T follicular helper cell (primary cell): ENCODE results near the gene ZNF598.
"Not testable (repeated sequence)": the region's sequence is repeated elsewhere in the genome, so short reads cannot be mapped to it uniquely, and the experiment has no call there.

Experiments used
- DNase-seq: peaks from one replicate; pipeline ENCODE4 v3.0.0-alpha.2; 2020; ENCODE audit warnings: low read depth

ZNF598 gene

DNA sequence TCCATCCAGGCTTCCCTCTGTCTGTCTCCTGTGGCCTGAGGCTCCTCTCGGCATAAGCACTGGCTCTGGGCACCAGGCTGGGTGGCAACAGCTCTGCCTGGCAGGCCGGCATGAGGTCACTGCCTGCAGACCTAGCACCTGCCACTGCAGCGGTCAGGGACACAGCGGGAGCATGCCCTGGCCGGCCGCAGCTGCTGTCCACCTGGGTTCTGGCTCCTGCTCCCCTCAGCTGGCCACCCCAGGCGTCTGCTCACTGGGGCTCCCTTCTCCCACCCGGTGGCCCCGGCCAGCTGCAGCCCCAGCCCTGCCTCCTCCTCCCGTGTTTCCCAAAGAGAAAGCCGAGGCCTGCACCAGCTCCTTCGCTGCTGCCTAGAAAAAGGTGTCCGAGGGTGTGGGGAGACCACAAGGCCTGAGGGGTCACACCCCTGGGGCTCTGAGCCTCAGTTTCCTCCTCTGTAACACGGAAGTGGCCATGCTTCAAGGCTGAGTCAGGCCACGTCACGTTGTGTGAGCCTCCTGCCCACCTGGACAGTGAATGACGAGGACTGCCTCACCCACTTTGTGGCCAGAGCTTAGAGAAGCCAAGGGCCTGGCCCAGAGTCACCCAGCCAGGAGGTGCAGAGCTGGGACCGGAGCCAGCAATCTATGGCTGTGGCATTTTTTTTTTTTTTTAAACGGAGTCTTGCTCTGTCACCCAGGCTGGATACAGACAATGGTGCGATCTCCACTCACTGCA lies 31.3 kb upstream of the ZNF598 start:
- no peak for DNase-seq

DNA sequence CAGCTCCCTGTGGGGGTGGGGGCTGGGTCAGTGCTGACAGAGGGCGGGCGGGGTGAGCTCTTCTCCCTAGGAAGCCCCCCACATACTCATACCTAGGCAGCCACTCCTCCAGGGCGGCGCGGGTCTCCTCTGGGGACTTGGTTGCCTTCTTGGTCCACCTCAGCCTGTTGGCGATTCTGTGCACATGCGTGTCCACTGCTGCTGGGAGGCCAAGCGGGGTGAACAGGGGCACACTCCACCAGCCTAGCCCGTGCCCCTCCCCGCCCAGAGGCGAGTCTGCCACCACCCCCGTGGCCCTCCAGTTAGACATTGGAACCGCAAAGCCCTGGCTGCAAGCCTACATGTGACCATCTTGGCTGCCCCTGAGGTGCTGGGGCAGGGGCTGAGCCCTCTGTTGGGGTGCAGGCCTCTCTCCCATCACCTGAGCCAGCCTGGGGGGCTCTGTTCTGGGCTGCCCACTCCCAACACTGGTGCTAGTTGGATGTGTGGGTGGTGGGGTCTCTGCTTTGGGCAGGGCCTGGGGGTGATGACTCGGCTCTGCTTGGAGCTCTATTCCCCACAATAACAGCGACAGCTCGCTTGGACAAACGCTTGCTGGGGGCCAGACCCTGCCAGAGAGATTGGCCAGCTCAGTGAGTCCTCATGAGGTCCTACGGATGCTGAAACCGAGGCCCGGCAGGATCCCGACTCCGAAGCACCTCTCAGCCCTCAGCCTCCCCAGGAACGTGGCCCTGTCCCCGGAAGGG lies 30.6 kb upstream of the ZNF598 start:
- no peak for DNase-seq

DNA sequence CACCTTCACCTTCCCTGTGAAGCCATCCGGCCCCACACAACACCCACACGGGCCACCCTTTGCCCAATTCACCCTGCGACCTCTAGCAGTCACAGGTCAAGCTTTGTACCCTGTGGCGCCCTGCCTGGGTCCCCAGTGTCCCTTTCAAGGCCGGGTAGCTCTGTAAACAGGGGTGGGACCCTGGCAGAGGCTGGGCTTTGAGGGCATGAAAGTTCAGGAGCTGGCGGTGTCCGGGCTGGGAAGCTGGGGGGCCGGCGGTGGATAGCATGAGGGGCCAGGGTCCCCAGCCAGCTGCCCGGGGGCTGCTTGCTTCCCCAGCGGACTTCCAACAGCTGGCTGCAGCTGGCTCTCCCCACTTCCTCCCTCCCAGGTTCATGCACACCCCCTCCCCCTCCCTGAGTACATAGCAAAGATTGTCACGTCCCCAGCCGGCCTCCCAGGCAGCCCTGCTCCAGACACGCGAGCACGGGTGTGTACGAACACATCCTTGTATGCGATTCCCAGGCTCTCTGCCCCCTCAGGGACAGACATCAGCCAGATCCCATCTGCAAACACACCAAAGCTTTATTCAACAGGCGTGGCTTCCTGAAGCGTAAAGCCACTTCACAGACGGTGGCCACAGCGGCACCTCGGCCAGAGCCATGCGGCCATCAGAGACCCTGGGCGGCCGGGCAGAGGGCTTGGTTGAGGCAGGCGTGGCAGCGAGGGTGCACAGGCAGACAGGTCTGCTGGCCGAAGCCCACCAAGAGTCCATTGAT lies 29.8 kb upstream of the ZNF598 start:
- DNase-seq, result no peak

DNA sequence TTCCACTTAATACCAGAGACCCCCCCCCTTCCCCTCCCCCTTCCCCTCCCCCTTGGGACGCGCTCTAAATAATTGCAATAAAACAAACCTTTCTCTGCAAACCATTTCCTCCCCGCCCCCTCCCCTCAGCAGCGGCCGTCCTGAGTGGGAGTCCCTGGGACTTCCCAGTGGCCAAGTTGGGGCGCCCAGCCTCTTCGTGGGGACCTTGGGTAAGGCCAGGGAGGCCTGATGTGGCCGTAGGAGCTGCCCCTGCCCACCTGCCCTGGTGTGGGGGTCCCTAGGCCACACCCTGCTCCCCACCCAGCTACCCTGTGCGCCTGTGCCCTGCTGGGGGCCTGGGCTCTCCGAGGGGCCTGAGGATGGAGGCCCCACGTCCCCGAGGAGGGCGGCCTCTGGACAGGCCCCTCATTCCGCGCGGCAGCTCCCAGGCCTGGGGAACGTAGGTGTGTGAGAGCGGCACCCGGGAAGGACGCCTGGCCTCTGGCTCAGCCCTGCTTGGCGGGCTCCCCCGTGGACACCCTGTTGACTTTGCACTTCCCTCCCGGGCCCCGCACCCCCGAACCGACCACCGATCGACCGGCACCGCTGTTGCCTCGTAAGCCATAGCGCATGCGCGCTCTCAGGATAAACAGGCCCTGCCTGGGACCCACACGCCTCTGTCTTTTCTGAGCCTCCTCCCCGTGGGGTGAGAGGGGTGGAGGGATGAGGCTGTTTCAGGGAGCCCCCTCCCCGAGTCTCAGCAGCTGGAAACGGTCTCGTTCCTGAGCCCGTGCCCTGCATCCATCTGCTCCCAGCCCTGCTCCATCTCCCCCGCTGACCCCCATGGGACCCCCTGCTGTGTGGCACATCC lies 29.0 kb upstream of the ZNF598 start:
- no peak for DNase-seq

DNA sequence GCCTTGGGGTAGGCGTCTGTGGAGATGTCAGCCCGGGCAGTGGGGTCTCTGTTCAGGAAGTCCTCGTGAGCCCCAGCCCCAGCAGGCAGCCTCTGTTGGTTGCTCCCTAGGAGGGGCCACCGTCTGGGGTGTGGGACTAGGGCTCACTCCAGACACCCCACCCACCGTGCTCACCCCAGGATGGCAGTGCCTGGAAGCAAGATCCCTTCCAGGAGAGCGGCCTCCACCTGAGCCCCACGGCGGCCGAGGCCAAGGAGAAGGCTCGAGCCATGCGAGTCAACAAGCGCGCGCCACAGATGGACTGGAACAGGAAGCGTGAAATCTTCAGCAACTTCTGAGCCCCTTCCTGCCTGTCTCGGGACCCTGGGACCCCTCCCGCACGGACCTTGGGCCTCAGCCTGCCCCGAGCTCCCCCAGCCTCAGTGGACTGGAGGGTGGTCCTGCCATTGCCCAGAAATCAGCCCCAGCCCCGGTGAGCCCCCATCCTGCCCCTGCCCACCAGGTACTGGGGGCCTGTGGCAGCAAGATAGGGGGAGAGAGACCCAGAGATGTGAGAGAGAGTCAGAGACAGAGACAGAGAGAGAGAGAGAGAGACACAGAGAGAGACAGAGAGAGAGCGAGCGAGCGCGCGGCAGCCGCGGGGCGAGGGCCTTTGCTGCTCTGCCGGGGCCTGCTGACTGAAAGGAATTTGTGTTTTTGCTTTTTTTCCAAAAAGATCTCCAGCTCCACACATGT lies 28.2 kb upstream of the ZNF598 start:
- DNase-seq, result no peak

DNA sequence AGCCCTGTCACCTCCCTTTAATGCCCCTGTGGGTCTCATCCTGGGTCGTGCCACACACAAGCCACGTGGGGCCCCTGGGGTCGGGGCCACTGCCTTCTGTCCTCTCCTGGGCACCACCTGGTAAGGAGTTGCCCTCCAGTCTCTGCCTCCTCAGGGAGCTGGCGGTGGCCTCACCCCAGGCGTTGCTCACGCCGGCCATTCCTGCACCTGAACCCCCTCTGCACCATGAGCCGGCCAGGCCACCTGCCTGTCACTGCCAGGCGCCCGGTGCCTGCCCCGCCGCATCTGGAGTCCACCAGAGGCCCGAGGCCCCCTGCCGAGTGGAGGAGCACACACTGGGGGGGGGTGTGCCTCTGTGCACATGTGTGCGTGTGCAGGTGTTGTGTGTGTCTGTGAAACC lies 27.5 kb upstream of the ZNF598 start:
- DNase-seq, result no peak

DNA sequence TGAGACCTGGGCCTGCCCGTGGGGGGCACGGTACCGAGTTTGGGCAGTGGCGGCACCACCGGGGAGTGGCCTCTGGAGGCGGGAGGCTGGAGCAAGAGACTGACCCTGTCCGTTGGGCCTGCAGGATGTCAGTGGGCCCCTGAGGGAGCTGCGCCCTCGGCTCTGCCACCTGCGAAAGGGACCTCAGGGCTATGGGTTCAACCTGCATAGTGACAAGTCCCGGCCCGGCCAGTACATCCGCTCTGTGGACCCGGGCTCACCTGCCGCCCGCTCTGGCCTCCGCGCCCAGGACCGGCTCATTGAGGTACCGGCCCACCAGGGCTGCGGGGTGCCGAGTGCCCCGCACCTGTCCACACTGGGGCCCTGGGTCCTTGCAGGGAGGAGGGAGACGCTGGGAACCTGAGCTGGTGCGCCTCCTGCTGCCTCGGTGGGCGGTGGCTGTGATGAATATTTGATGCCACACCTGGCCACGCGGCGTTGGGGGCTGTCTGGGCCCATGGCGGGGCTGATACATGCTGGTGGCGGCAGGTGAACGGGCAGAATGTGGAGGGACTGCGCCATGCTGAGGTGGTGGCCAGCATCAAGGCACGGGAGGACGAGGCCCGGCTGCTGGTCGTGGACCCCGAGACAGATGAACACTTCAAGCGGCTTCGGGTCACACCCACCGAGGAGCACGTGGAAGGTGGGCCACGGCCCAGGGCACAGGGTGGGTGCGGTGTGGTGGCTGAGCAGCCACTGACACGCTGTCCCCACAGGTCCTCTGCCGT lies 26.8 kb upstream of the ZNF598 start:
- no peak for DNase-seq

DNA sequence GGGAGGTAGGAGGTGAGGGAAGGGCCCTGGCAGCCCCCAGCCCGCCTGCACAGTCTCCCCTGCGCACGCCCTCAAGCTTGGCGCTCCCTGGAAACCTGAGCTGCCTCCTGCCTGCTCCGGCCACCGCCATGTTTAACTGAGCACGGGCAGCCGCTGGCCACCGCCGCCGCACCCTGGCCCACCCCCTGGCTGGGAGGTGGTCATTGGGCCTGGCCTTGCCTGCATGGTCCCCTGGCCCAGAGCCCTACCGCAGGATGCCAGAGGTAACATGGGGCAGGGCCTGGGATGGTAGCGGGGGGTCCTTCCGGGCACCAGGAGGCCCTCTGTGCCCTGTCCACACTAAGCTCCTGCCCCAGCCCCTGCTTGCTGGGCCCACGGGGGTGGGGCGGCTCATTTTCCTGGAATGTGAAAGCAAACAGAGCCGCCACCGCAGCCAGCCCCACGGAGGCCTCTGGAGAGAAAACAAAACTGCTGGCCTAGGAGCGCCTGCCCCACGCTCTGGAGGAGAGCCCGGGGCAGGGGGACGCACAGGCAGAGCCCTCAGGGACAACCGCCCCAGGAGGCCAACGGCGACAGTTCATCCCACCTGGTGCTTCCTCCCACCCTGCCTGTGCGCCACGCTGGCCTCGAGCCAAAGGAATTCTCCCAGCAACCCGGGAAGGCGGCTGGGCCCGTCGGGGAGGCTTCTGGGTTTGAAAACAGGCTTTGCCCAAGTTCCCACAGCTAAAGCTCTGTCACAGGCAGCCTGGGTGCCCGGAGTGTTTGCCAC lies 26.0 kb upstream of the ZNF598 start:
- no peak for DNase-seq

DNA sequence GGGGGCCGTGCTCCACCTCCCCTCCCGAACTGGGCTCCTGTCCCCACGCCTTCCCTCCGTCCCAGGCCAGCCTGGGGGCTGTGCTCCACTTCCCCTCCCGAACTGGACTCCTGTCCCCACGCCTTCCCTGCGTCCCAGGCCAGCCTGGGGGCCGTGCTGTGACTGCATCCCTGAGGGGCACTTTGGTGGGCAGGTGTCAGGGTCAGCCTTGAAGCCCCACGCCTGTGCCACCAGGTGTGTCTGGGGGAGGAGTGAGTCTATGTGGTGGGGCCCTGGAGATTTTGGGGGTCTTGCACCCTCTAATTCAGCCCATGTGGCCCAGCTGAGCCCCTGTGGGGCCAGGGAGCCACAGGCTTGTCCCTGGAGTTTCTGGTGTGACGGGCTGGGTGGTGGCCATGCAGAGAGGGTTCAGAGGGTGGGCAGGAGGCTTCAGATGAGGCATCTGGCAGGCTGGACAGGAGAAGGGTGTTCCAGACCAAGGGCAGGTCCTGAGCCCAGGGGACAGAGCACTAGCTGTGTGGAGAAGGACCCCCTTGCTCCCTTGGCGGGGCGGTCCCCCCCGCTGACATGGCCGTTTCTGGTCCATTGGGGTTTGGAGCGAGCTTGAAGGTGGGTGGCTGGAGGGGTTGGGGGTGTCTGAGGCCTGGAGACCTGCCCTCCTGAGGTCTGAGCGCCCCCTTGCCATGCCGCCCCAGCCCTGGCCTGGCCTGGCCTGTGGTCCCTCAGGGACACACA lies 25.2 kb upstream of the ZNF598 start:
- no peak for DNase-seq

DNA sequence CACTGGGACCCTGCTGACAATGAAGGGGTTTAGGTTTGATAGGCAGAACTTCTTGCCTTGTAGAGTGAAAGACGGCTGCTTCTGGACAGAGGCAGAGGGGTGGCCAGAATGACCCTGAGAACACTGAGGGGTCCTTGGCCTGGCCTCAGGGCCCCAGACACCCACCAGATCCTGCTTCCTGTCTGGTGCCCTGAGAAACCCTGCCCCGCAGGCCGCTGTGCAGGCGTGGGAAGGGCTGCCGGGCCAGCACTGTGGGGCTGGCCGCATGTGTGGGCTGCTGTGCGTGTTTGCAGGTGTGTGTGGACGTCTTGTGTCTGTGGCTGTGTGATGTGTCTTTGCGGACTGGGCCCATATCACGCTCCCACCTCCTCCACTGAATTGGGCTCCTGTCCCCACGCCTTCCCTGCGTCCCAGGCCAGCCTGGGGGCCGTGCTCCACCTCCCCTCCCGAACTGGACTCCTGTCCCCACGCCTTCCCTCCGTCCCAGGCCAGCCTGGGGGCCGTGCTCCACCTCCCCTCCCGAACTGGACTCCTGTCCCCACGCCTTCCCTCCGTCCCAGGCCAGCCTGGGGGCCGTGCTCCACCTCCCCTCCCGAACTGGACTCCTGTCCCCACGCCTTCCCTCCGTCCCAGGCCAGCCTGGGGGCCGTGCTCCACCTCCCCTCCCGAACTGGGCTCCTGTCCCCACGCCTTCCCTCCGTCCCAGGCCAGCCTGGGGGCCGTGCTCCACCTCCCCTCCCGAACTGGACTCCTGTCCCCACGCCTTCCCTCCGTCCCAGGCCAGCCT lies 24.5 kb upstream of the ZNF598 start:
- DNase-seq, result not testable (repeated sequence)

DNA sequence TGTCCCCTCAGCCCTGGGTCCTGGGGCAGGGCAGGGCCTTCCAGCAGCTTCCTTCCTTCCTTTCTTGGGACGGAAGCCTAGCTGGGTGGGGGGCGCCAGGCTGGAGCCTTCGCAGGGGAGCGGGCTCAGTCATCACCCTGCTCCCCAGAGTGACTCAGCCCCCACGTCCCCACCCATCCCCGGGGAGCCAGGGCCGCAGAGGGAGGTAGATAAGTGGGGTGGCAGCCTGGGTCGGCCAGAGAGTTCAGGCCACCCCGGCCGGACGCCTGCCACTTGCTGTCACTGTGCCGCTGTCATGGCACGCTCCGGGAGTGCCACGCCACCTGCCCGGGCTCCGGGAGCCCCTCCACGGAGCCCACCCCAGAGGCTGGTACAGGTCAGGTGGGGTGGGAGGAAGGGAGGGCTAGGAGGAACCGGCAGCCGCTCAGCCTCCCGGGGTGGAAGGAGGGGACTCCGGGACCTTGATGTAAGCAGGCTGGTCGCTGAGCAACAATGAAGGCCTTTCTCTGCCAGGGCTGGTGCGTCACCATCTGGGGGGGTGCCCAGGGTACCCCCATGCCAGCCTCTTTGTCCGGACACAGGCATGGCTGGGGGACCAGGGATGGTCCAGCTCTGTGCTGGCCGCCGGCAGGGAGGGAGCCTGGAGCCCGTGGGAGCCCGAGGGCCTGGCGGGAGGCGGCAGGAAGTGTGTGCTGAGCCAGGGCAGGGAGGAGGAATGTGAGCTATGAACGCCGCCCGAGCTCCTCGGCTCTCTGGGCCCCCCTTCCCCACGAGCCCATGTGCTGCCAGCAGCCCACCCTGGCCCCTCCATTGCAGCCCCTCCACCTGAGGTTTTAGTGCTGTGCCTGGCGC lies 23.7 kb upstream of the ZNF598 start:
- no peak for DNase-seq

DNA sequence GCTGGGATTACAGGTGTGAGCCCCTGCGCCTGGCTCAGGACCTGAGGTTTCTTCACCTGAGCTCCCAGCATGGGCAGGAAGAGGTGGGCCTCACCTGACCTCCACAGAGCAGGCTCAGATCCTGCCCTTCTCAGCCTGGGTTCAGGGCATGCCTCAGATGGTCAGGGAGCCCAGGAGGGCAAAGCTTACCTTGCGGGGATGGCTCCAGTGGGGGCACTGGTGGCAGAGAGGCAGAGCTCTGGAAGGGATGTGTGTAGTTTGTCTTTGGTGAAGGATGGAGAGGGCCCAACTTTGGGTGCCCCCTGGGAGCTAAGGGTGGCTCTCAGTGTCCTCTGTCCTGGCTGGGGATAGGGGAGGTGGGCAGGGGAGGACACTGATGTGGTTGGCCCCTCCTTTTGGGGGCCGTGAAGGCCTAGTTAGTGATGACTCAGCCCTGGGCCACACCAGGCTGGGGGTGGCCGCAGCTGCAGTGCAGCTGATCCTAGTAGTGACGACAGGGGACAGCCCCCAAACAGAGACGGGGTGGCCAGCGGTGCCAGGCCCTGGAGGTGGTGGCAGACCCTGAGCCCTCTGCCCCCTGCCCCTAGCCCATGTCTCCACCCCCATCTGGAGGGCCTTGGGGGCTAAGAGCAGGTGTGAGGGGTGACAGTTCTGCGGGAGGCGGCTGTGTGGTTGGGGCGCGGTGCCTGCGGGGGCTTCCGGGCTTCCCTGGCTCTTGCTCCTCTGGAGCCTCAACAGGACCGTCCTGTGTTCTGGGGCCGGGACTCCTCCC lies 22.9 kb upstream of the ZNF598 start:
- no peak for DNase-seq

DNA sequence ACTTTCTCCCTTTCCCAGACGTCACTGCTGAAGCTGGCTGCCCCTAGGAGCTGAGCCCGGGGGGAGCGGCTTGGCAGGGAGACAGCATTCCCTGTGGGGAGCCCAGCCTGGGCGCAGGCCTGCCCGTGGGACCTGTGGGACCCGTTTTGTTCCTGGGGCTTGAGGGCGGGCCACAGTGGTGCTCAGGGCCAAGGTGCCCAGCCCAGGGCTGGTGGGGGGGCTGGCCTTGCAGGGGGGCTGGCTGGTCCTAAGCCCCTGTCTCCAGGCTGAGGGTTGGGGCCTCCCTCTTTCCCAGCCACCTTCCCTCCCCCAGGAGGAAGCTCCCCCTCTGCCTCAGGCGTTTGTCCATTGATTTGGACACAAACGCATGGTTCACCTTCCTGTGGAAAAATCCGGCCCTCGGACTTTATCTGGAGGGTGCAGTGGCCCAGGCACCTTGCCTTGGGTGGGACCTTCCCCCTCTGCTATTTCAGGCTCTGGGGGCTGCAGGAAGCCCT lies 21.5 kb upstream of the ZNF598 start:
- DNase-seq, result no peak

DNA sequence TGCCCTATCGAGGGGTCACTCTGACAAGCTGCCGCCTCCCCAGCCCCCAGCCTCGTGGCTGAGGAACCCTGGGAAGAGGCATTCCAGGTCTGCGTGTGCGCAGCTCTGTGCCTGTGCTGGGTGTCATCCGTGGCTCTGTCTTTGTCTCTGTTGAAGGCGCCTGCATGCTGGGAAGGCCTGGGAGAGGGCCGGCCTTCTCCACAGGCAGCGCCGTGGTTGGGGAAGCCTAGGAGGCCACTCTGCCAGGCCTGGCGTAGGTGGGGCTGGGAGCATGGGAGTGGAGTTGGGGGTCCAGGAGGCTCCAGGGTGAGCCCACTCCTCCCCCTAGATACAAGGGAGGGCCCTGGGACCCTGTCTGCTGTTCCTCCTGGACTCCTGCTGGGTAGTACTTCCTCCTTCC lies 20.4 kb upstream of the ZNF598 start:
- DNase-seq, result no peak

DNA sequence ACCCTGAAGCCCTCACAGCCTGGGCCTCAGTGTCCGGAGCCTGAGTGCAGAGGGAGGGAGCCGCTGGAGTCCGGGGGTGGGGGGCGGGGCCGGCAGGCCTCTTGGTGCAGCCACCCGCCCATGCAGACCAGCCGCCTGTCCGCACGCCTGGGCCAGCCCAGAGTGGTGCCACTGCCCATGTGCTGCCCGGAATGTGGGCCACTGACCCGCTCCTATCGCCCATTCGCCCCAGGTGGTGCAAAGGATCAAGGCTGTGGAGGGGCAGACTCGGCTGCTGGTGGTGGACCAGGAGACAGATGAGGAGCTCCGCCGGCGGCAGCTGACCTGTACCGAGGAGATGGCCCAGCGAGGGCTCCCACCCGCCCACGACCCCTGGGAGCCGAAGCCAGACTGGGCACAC lies 19.7 kb upstream of the ZNF598 start:
- DNase-seq, result no peak

DNA sequence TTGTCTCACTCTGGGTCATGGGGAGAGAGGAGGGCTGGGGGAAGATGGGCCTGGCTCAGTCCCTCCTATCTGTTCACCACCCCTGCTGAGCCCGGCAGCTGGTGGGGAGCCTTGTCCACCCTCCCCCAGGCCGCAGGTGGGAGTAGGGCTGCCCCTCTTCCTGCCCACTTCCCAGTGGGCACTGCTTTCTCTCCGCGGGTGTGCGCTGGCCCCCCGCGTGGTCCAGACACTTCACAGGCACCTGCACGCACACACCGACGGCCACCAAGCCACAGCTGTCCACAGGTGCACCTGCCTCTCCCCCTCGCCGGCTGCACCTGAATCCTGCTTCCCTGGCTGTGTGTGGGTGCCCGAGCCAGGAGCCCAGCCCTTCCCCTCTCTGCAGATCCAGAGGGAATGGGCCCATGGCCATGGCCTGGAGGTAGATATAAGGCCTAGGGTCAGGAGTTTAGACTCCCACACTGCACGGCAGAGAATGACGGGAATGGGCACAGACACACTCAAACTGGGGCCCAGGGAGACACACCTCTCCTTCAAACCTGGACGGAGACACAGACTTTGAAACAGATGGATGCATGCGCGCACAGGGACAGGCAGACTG lies 19.1 kb upstream of the ZNF598 start:
- DNase-seq, result no peak
